Endothelial cell of umbilical vein (primary cell): Measurements from ENCODE around the gene RGS6.

Source experiments
- EZH2 ChIP-seq: IDR thresholded peaks from 2 replicates; pipeline ENCODE4 v1.6.1; 2012; ENCODE audit warnings: borderline replicate concordance, low read depth, mild to moderate bottlenecking, moderate library complexity, low read length, inconsistent platforms; ENCODE audit not compliant: severe bottlenecking
- MYC ChIP-seq: IDR thresholded peaks from one replicate; pipeline ENCODE4 v1.6.1; 2011; ENCODE audit warnings: mild to moderate bottlenecking, low read depth, low read length
- POLR2A ChIP-seq: IDR thresholded peaks from 2 replicates; pipeline ENCODE4 v1.6.1; 2012; ENCODE audit warnings: low read depth, mild to moderate bottlenecking, control low read depth, low read length

DNA sequence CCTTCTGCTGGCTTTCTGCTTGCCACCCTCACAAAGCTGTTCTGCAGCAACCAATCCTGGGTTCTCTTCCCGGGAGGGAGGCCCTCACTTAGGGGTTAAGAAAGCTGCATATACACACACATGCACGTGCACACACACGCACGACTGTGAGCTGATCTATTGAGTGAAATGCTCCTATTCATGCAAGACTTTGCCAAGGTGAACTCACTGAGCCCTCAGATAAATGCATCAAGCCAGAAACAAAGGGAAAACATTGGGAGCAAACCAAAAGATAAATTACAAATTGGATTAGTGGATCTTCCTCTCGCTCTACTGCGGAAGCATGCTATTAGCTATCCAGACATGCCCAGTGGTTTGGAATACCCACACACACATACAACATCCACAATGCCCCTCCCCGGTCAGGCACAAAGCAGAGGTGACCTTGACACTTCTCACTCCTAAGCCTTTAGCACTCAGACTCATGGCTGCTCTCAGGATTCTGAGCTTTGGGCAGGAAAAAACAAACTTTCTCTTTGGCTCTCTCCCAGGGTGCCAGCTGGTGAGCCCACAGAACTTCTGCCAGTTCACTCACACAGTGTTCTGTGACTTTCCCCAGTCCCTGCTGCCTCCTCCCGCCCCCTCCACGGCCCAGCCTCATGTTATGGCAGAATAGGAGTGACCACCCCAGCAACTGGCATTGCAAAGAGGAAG lies 641.6 kb downstream of the RGS6 start:
- no peak for TF ChIP-seq POLR2A
- TF ChIP-seq MYC, result no peak
- no peak for TF ChIP-seq EZH2
